Smooth muscle cell of the pulmonary artery (primary cell): ENCODE data around the gene COPZ1. TPM values are rescaled to one million over a fixed set of nuclear protein-coding genes. Genes with fewer than 3 reads are reported as not detected.

Experiments
- total RNA-seq: library from RNA; depleted of rRNA; stranded (reverse); fragments of >200 nt; gene quantifications from 2 replicates; pipeline ENCODE4 v1.2.3, GENCODE V29; 2014

Gene COPZ1
- 111 and 116 TPM in 2 replicates for total RNA-seq

GRCh38 chr12:54324617-54325441, at the start of gene COPZ1:
Gene COPZ1, plus strand, starts transcription at chr12:54325131. Its CDS starts 33 bp downstream, at chr12:54325164.

GRCh38 chr12:54279632-54280467, 45.1 kb upstream of the COPZ1 start, which contains the start of gene CBX5:
Gene CBX5, minus strand, starts transcription at chr12:54280122. Its CDS starts 22,472 bp downstream, at chr12:54257650.

GRCh38 chr12:54280468-54281260, 44.3 kb upstream of the COPZ1 start, which contains the start of gene HNRNPA1:
Gene HNRNPA1, plus strand, starts transcription at chr12:54280726. Its CDS starts 82 bp downstream, at chr12:54280808.

GRCh38 chr12:54300732-54301427, 24.1 kb upstream of the COPZ1 start, which contains the start of gene NFE2:
Gene NFE2, minus strand, starts transcription at chr12:54301015. Its CDS starts 5,767 bp downstream, at chr12:54295248.

GRCh38 chr12:54364413-54364812, 39.5 kb downstream of the COPZ1 start, which contains the start of gene GPR84:
Gene GPR84, minus strand, starts transcription at chr12:54364486. Its CDS starts 635 bp downstream, at chr12:54363851.

GRCh38 chr12:54384591-54385041, 59.7 kb downstream of the COPZ1 start, which contains the start of gene ZNF385A:
Gene ZNF385A, minus strand, starts transcription at chr12:54384733. Its CDS starts 219 bp downstream, at chr12:54384514.

Other genes starting within 250 kb of the COPZ1 start
- 22.5 and 30.4 TPM in 2 replicates for gene SMUG1, start 136.1 kb upstream of the COPZ1 start, total RNA-seq
- gene CBX5, start 45.0 kb upstream of the COPZ1 start, total RNA-seq = 39.0 and 47.0 TPM in 2 replicates
- gene HNRNPA1, start 44.4 kb upstream of the COPZ1 start, total RNA-seq = 136 and 210 TPM in 2 replicates
- gene NFE2, start 24.1 kb upstream of the COPZ1 start, total RNA-seq = 0.07 and 0.10 TPM in 2 replicates
- 0.07 and 0.13 TPM in 2 replicates for gene GPR84, start 39.4 kb downstream of the COPZ1 start, total RNA-seq
- 1.8 and 2.2 TPM in 2 replicates for gene ZNF385A, start 59.6 kb downstream of the COPZ1 start, total RNA-seq
- gene ITGA5, start 94.1 kb downstream of the COPZ1 start, total RNA-seq = 589 and 1,116 TPM in 2 replicates
- 1.1 TPM in 1 of 2 replicates, not detected in the other for gene GTSF1, start 148.5 kb downstream of the COPZ1 start, total RNA-seq
- gene NCKAP1L, start 172.6 kb downstream of the COPZ1 start, total RNA-seq = 0.03 TPM in 1 of 2 replicates, not detected in the other
- gene PDE1B, start 224.5 kb downstream of the COPZ1 start, total RNA-seq = 0.13 and 9.9 TPM in 2 replicates